ENCODE results near the gene CCSER1.
"Not testable (repeated sequence)": the region's sequence is repeated elsewhere in the genome, so short reads cannot be mapped to it uniquely, and the experiment has no call there.

Gene CCSER1

GRCh38 chr4:91220315-91220714, 1093.1 kb downstream of the CCSER1 start:
- no peak for DNase-seq

- DNase-seq, result no peak
These were observed 1094.8 kb downstream of the CCSER1 start for GRCh38 chr4:91222014-91222413.

GRCh38 chr4:91226867-91227266, 1099.7 kb downstream of the CCSER1 start:
- no peak for DNase-seq

- no peak for DNase-seq
These were observed 1101.5 kb downstream of the CCSER1 start for GRCh38 chr4:91228659-91229058.

GRCh38 chr4:91233164-91233563, 1106.0 kb downstream of the CCSER1 start:
- DNase-seq, result no peak

- DNase-seq, result no peak
These were observed 1115.9 kb downstream of the CCSER1 start for GRCh38 chr4:91243132-91243531.

- no peak for DNase-seq
These were observed 1128.8 kb downstream of the CCSER1 start for GRCh38 chr4:91256043-91256442.

- DNase-seq, result no peak
These were observed 1129.6 kb downstream of the CCSER1 start for GRCh38 chr4:91256751-91257150.

- DNase-seq, result no peak
These were observed 1130.5 kb downstream of the CCSER1 start for GRCh38 chr4:91257721-91258120.

- no peak for DNase-seq
These were observed 1131.1 kb downstream of the CCSER1 start for GRCh38 chr4:91258326-91258725.

GRCh38 chr4:91267543-91267942, 1140.3 kb downstream of the CCSER1 start:
- no peak for DNase-seq

GRCh38 chr4:91268481-91268880, 1141.3 kb downstream of the CCSER1 start:
- DNase-seq, result not testable (repeated sequence)

GRCh38 chr4:91268913-91269312, 1141.7 kb downstream of the CCSER1 start:
- DNase-seq, result no peak

- DNase-seq, result no peak
These were observed 1152.7 kb downstream of the CCSER1 start for GRCh38 chr4:91279899-91280298.

GRCh38 chr4:91280551-91281290, 1153.5 kb downstream of the CCSER1 start:
- no peak for DNase-seq

- no peak for DNase-seq
These were observed 1155.0 kb downstream of the CCSER1 start for GRCh38 chr4:91282217-91282616.

- DNase-seq, result no peak
These were observed 1156.6 kb downstream of the CCSER1 start for GRCh38 chr4:91283726-91284230.

- DNase-seq, result no peak
These were observed 1157.3 kb downstream of the CCSER1 start for GRCh38 chr4:91284480-91284879.

GRCh38 chr4:91285487-91285886, 1158.3 kb downstream of the CCSER1 start:
- DNase-seq, result no peak

- no peak for DNase-seq
These were observed 1161.6 kb downstream of the CCSER1 start for GRCh38 chr4:91288702-91289311.

- no peak for DNase-seq
These were observed 1171.0 kb downstream of the CCSER1 start for GRCh38 chr4:91298156-91298700.

- DNase-seq, result no peak
These were observed 1171.6 kb downstream of the CCSER1 start for GRCh38 chr4:91298824-91299223.

GRCh38 chr4:91302120-91302519, 1174.9 kb downstream of the CCSER1 start:
- no peak for DNase-seq

GRCh38 chr4:91304292-91304691, 1177.1 kb downstream of the CCSER1 start:
- no peak for DNase-seq

All from CD4-positive, alpha-beta T cell treated with Interleukin-6 for 4 hours (primary cell).